ENCODE results near the gene FCMR.

FCMR gene

GRCh38 chr1:206922524-206922923 lies 783 bp upstream of the FCMR start:
- no peak for DNase-seq

- DNase-seq: no peak
Observed at GRCh38 chr1:206918076-206918475, 3.7 kb downstream of the FCMR start.

GRCh38 chr1:206916000-206916709 lies 5.6 kb downstream of the FCMR start:
- DNase-seq: no peak

GRCh38 chr1:206915030-206915735 lies 6.6 kb downstream of the FCMR start:
- no peak for DNase-seq

- no peak for DNase-seq
Observed at GRCh38 chr1:206913766-206914537, 7.8 kb downstream of the FCMR start.

GRCh38 chr1:206912445-206913095 lies 9.2 kb downstream of the FCMR start:
- DNase-seq: peak; percentile 55

GRCh38 chr1:206911064-206911663 lies 10.6 kb downstream of the FCMR start:
- DNase-seq: peak; percentile 40

- no peak for DNase-seq
Observed at GRCh38 chr1:206909883-206910318, 11.8 kb downstream of the FCMR start.

- no peak for DNase-seq
Observed at GRCh38 chr1:206909161-206909882, 12.4 kb downstream of the FCMR start.

GRCh38 chr1:206908038-206908437 lies 13.7 kb downstream of the FCMR start:
- no peak for DNase-seq

- DNase-seq: peak; percentile 50
Observed at GRCh38 chr1:206907304-206907991, 14.3 kb downstream of the FCMR start.

- no peak for DNase-seq
Observed at GRCh38 chr1:206905295-206906164, 16.2 kb downstream of the FCMR start.

- no peak for DNase-seq
Observed at GRCh38 chr1:206904423-206905142, 17.2 kb downstream of the FCMR start.

GRCh38 chr1:206903687-206904086 lies 18.1 kb downstream of the FCMR start:
- no peak for DNase-seq

GRCh38 chr1:206902702-206903101 lies 19.0 kb downstream of the FCMR start:
- no peak for DNase-seq

GRCh38 chr1:206901944-206902343 lies 19.8 kb downstream of the FCMR start:
- DNase-seq: no peak

- no peak for DNase-seq
Observed at GRCh38 chr1:206900149-206900548, 21.6 kb downstream of the FCMR start.

- DNase-seq: no peak
Observed at GRCh38 chr1:206899717-206900116, 22.0 kb downstream of the FCMR start.

GRCh38 chr1:206898915-206899431 lies 22.8 kb downstream of the FCMR start:
- no peak for DNase-seq

Data from SHP77 treated with DMSO at 0.1 percent for 48 hours (cell line).